A549 (cell line): ENCODE data around the gene MBP.

Source experiments
- HOXA7 ChIP-seq: fragments of 250-450 bp; sonication (Bioruptor Pico); IDR thresholded peaks from 2 replicates; pipeline ENCODE4 v1.5.0; 2020; ENCODE audit warnings: mild to moderate bottlenecking, moderate library complexity
- RFX5 ChIP-seq: fragments of 450-650 bp; IDR thresholded peaks from 2 replicates; pipeline ENCODE4 v1.7.1; 2014; ENCODE audit warnings: antibody characterized with exemption, mild to moderate bottlenecking, moderate library complexity
- TF ChIP-seq, protein P1 (sequence below): fragments of >200 bp; sonication (Bioruptor Twin); formaldehyde crosslinking; IDR thresholded peaks from 3 replicates; pipeline ENCODE4 v1.5.1; 2016

DNA sequence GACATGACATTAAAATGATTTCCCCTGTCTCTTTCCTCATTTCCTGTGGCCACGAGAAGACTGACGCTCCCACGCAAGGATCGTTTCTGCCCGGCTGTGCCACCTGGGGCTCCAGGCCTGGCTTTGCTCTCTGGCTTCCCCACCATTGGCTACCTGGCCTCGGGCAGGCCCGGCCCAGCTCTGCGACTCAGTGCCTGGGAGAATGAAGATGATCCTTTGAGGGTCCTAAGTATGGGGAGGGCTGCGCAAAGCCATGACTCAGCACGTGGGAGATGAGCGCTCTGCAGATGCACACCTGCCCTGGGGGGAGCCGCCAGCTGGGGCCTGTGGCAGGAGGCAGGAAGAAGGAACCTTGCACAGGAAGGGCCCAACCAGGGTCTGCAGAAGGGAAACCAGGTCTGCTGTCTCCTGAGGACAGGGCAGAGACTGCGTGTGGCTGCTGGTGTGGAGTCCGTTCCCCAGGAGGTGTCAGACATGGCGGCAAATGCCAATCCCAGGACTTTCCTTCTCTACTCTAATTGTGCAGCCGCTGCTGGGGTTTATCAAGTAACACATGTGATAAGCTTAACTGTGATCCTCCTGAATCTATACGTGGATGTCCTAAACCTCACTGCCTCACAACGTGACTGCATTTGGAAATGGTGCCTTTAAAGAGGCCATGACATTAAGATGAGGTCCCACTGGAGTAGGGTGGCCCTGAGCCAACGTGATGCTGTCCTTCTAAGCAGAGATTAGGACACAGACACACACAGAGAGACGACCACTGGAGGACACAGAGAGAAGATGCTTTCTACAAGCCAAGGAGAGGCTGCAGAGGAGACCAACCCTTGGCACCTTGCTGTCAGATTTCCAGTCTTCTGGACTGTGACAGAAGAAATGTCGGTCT lies 32.9 kb downstream of the MBP start:
- no peak for TF ChIP-seq RFX5
- TF ChIP-seq, protein P1, sequence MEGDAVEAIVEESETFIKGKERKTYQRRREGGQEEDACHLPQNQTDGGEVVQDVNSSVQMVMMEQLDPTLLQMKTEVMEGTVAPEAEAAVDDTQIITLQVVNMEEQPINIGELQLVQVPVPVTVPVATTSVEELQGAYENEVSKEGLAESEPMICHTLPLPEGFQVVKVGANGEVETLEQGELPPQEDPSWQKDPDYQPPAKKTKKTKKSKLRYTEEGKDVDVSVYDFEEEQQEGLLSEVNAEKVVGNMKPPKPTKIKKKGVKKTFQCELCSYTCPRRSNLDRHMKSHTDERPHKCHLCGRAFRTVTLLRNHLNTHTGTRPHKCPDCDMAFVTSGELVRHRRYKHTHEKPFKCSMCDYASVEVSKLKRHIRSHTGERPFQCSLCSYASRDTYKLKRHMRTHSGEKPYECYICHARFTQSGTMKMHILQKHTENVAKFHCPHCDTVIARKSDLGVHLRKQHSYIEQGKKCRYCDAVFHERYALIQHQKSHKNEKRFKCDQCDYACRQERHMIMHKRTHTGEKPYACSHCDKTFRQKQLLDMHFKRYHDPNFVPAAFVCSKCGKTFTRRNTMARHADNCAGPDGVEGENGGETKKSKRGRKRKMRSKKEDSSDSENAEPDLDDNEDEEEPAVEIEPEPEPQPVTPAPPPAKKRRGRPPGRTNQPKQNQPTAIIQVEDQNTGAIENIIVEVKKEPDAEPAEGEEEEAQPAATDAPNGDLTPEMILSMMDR, result no peak
- no peak for TF ChIP-seq HOXA7 (CRISPR knock-in tag)
